OCI-LY3 (cell line): ENCODE measurements around the gene TMED8.

ENCODE experiments used
- H2AFZ ChIP-seq: fragments of 200-600, 300-600 bp; shearing (Covaris generic); 2 replicates; pipeline ENCODE4 v1.6.0; 2014; ENCODE audit warnings: antibody characterized with exemption, low read depth, low read length
- H3K27ac ChIP-seq: fragments of 200-600, 300-600 bp; sonication (generic); 2 replicates; pipeline ENCODE4 v1.5.1; 2014; ENCODE audit warnings: mild to moderate bottlenecking, low read length, moderate library complexity, mixed read lengths
- H3K27me3 ChIP-seq: fragments of 200-600, 300-600 bp; sonication (generic); 2 replicates; pipeline ENCODE4 v1.6.1; 2014; ENCODE audit warnings: low read depth, low read length, mixed read lengths
- H3K36me3 ChIP-seq: fragments of 200-600, 300-600 bp; sonication (generic); replicated peaks from 2 replicates; pipeline ENCODE3; 2014; ENCODE audit warnings: low read depth, low read length, mixed read lengths
- H3K4me1 ChIP-seq: fragments of 300-600, 200-600 bp; sonication (generic); 2 replicates; pipeline ENCODE4 v1.6.1; 2014; ENCODE audit warnings: low read length, mixed read lengths
- H3K4me2 ChIP-seq: fragments of 200-600, 300-600 bp; sonication (generic); 2 replicates; pipeline ENCODE4 v1.6.1; 2014; ENCODE audit warnings: low read length, mixed read lengths
- H3K4me3 ChIP-seq: fragments of 300-600, 200-600 bp; sonication (generic); 2 replicates; pipeline ENCODE4 v1.5.1; 2014; ENCODE audit warnings: antibody characterized with exemption, mild to moderate bottlenecking, low read length, moderate library complexity
- H3K79me2 ChIP-seq: fragments of 300-600, 200-600 bp; shearing (Covaris generic); 2 replicates; pipeline ENCODE4 v1.6.1; 2014; ENCODE audit warnings: mild to moderate bottlenecking, low read length, mixed read lengths
- H3K9ac ChIP-seq: fragments of 300-600, 200-600 bp; shearing (Covaris generic); 2 replicates; pipeline ENCODE4 v1.6.0; 2014; ENCODE audit warnings: mild to moderate bottlenecking, low read length, moderate library complexity
- H3K9me3 ChIP-seq: fragments of 200-600, 300-600 bp; shearing (Covaris generic); 2 replicates; pipeline ENCODE4 v1.6.1; 2014; ENCODE audit warnings: low read length, mixed read lengths; ENCODE audit not compliant: insufficient read depth
- H4K20me1 ChIP-seq: fragments of 200-600, 300-600 bp; sonication (generic); 2 replicates; pipeline ENCODE4 v1.6.1; 2016; ENCODE audit warnings: low read length, mixed read lengths; ENCODE audit not compliant: insufficient read depth
- CTCF ChIP-seq: fragments of 200-600, 300-600 bp; sonication (generic); IDR thresholded peaks from 2 replicates; pipeline ENCODE4 v1.5.1; 2014; ENCODE audit warnings: antibody characterized with exemption, low read length, low read depth
- EZH2phosphoT487 ChIP-seq: fragments of 200-600 bp; shearing (Covaris generic); IDR thresholded peaks from 2 replicates; pipeline ENCODE4 v1.6.1; 2018; ENCODE audit warnings: antibody characterized with exemption, mixed run types, low read depth

Gene TMED8

GRCh38 chr14:77329872-77330271 is 47.0 kb downstream of the TMED8 start:
- H4K20me1 ChIP-seq, result no peaks in the 10 kb centered on the region
- no peaks in the 10 kb centered on the region for H3K36me3 ChIP-seq
- no peaks in the 10 kb centered on the region for H3K4me1 ChIP-seq
- H2AFZ ChIP-seq, result no peak overlapping the region
- TF ChIP-seq EZH2phosphoT487 (no peak), CTCF (no peak)
- H3K27ac ChIP-seq, result no peak overlapping the region
- H3K9me3 ChIP-seq, result no peaks in the 10 kb centered on the region
- no peak overlapping the region for H3K4me2 ChIP-seq
- no peak overlapping the region for H3K4me3 ChIP-seq
- H3K9ac ChIP-seq, result no peak overlapping the region
- H3K79me2 ChIP-seq, result no peaks in the 10 kb centered on the region
- no peaks in the 10 kb centered on the region for H3K27me3 ChIP-seq

- Histone ChIP-seq H3K9ac (no peak overlapping the region), H2AFZ (no peak overlapping the region), H3K9me3 (no peaks in the 10 kb centered on the region), H3K27me3 (no peaks in the 10 kb centered on the region), H3K36me3 (no peaks in the 10 kb centered on the region), H3K79me2 (no peaks in the 10 kb centered on the region), H4K20me1 (no peaks in the 10 kb centered on the region), H3K4me1 (peaks cover 4% of the 10 kb centered on the region; the same call in 1 of the 2 replicates), H3K27ac (no peak overlapping the region), H3K4me3 (no peak overlapping the region), H3K4me2 (no peak overlapping the region)
- TF ChIP-seq CTCF (no peak), EZH2phosphoT487 (no peak)
Measured at GRCh38 chr14:77327111-77327510, 49.8 kb downstream of the TMED8 start.

- no peak for TF ChIP-seq EZH2phosphoT487
- Histone ChIP-seq H3K9ac (no peak overlapping the region), H3K4me1 (peaks cover 7% of the 10 kb centered on the region; the same call in 1 of the 2 replicates), H2AFZ (no peak overlapping the region), H3K4me3 (no peak overlapping the region), H3K27me3 (no peaks in the 10 kb centered on the region), H3K9me3 (no peaks in the 10 kb centered on the region), H3K79me2 (no peaks in the 10 kb centered on the region), H3K4me2 (no peak overlapping the region), H3K36me3 (no peaks in the 10 kb centered on the region), H3K27ac (no peak overlapping the region), H4K20me1 (no peaks in the 10 kb centered on the region)
Measured at GRCh38 chr14:77325746-77326094, 51.2 kb downstream of the TMED8 start.

GRCh38 chr14:77324816-77325745 is 51.8 kb downstream of the TMED8 start:
- Histone ChIP-seq H3K4me2 (no peak overlapping the region), H3K4me3 (no peak overlapping the region), H3K36me3 (no peaks in the 10 kb centered on the region), H3K27ac (no peak overlapping the region), H3K4me1 (peaks cover 7% of the 10 kb centered on the region; the same call in 1 of the 2 replicates), H2AFZ (no peak overlapping the region), H3K79me2 (no peaks in the 10 kb centered on the region), H3K27me3 (no peaks in the 10 kb centered on the region), H4K20me1 (no peaks in the 10 kb centered on the region), H3K9ac (no peak overlapping the region), H3K9me3 (no peaks in the 10 kb centered on the region)
- TF ChIP-seq CTCF (no peak), EZH2phosphoT487 (no peak)
